SK-N-SH (cell line): ENCODE measurements around the gene EVC.

Source experiments
- CTCF ChIP-seq: fragments of 200-600 bp; sonication (generic); IDR thresholded peaks from 2 replicates; pipeline ENCODE4 v1.6.1; 2017; ENCODE audit warnings: antibody characterized with exemption, mild to moderate bottlenecking, moderate library complexity
- ELF1 ChIP-seq: IDR thresholded peaks from 2 replicates; pipeline ENCODE4 v1.4.0; 2012
- FOXM1 ChIP-seq: IDR thresholded peaks from 2 replicates; pipeline ENCODE4 v1.4.0; 2012; ENCODE audit warnings: low read depth, mild to moderate bottlenecking
- NFIC ChIP-seq: IDR thresholded peaks from 2 replicates; pipeline ENCODE4 v1.4.0; 2012; ENCODE audit warnings: borderline replicate concordance
- POLR2AphosphoS5 ChIP-seq: IDR thresholded peaks from 2 replicates; pipeline ENCODE4 v1.6.1; 2012; ENCODE audit warnings: low read depth, low read length
- USF1 ChIP-seq: IDR thresholded peaks from 2 replicates; pipeline ENCODE4 v1.4.0; 2012; ENCODE audit warnings: low read depth, borderline replicate concordance

- TF ChIP-seq POLR2AphosphoS5 = no peak
- peak; percentile 30; the same call in 1 of the 2 replicates for TF ChIP-seq NFIC
- TF ChIP-seq CTCF = no peak
- TF ChIP-seq FOXM1 = no peak
- TF ChIP-seq ELF1 = no peak
- TF ChIP-seq USF1 = peak; percentile 17; the same call in 1 of the 2 replicates
These were observed 42.9 kb downstream of the EVC start for GRCh38 chr4:5753766-5754528.
